D721Med (cell line): ENCODE data around the gene TMEM129.

Source experiments
- DNase-seq: peaks from one replicate; pipeline ENCODE4 v3.0.0; 2011; ENCODE audit warnings: low spot score; ENCODE audit not compliant: insufficient read length
- FAIRE-seq: peaks from 2 replicates; lab custom pipeline; 2011; peaks lifted over from hg19 to GRCh38; lab: Jason Lieb, UNC
- CTCF ChIP-seq: IDR thresholded peaks from 2 replicates; pipeline ENCODE4 v1.5.1; 2012; ENCODE audit warnings: mild to moderate bottlenecking, control low read depth; ENCODE audit not compliant: insufficient read depth; ENCODE audit errors: missing control alignments

TMEM129 gene

GRCh38 chr4:1757836-1758235, 36.7 kb upstream of the TMEM129 start:
- FAIRE-seq = no peak
- DNase-seq = no peak
- no peak for TF ChIP-seq CTCF

GRCh38 chr4:1756893-1757779, 36.0 kb upstream of the TMEM129 start:
- DNase-seq (no peak), FAIRE-seq (no peak)
- TF ChIP-seq CTCF = no peak

DNA sequence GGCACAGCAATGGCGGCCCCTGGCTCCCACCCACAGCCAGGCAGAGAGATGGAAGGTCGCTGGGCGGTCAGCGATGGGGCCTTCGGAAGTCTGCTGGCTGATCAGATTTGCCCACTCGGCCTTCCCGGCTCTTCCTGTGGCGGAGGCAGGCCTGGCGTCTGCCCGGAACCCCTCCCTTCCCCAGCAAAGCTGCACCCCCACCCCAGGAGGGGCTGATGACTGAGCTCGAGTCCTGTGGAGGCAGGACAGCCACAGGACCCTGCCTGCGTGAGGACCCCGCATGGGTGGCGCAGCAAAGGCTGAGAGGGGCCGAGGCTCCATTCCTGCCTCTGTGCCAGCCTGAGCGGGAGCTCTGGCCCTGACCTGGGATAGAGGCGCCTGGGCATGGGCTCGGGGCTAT, 35.0 kb upstream of the TMEM129 start:
- TF ChIP-seq CTCF = no peak
- DNase-seq (no peak), FAIRE-seq (no peak)

DNA sequence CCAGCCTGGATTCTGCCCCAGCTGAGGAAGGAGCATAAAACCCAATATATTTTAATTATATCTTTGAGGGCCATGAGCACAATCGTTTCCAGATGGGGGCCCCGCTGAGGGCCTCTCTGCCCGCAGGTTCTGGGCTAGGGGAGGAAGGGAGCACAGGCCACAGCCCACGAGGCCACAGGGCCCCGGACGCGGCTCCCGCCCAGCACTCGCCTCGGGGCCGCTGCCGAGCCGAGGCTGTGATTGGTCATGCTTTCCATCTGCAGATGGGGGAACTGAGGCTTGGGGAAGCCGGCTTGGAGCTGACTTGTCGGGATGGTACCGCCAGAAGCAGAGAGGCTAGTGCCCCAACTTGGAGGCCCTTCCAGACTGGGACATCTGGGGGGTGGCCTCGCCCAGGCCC, 34.2 kb upstream of the TMEM129 start:
- DNase-seq (no peak), FAIRE-seq (no peak)
- TF ChIP-seq CTCF = no peak

GRCh38 chr4:1754336-1754735, 33.2 kb upstream of the TMEM129 start:
- no peak for TF ChIP-seq CTCF
- FAIRE-seq = no peak

DNA sequence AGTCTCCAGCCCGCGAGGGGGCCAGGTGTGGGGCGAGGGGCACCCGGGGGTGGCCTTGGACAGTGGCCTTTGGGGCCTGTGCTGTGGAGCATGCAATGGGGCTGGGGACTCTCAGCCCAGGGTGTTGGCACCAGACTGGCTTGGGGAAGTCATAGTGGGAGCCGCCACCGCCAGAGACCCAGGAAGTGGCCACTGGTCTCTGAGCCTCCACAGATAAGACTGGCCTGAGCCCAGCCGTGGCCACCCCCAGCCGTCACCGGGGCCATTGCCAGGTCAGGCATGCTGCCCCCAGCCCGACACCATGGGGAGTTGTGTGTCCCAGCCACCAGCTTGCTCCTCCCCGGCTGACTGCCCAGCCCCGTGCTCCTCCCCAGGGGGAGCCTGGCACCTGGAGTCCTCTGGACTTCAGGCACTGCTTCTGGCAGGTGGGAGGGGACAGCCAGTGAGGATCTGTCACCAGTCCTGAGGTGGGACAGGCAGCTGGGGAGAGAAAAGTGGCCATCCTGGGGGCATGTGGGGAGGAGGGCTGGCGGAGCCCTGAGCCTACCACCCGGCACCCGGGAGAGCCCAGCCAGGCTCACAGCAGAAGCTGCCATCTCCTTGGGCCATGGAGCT, 32.7 kb upstream of the TMEM129 start:
- DNase-seq (no peak), FAIRE-seq (no peak)
- TF ChIP-seq CTCF = no peak

More at GRCh38 chr4:1754336-1754735, 33.2 kb upstream of the TMEM129 start:
- no peak for DNase-seq

GRCh38 chr4:1753294-1753696, 32.2 kb upstream of the TMEM129 start:
- DNase-seq = no peak
- FAIRE-seq = no peak
- TF ChIP-seq CTCF = no peak
